HG03175 (cell line): ENCODE data around the gene CLCN5.
A peak's percentile ranks its signal among the peaks of the same experiment; 100 is the strongest.

Experiments
- ATAC-seq: cut with Tn5 transposase; IDR thresholded peaks from one replicate; pipeline ENCODE4 v1.9.1; 2021; ENCODE audit warnings: mild to moderate bottlenecking, moderate library complexity; ENCODE audit not compliant: unreplicated experiment

CLCN5 gene

GRCh38 chrX:50075630-50076339 is 153.4 kb downstream of the CLCN5 start:
- ATAC-seq = peak; percentile 70

DNA sequence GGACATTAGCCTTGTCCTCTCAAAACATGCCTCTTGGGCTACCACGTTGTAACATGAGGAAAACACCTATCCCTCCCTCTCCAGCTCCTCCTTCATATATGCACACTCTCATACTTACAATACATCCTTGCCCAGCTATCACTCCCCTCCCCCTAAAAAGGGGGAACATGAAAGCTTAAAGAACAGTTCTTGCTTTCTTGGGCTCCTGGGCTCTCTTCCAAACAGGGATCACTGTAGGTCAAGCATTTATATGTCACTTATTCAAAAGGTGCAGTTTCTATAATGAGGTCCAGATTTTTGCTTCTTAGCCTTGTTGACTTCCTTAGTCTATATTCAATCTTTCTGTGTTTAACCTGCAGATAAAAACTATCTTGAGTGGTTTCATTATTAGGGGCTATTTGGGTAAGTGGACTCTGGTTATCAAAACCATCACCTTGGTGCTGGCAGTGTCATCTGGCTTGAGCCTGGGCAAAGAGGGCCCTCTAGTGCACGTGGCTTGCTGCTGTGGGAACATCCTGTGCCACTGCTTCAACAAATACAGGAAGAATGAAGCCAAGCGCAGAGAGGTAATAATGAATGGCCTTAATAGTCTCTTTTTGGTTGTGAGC is 159.0 kb downstream of the CLCN5 start:
- peak; percentile 58 for ATAC-seq

- ATAC-seq = no peak
Observed at GRCh38 chrX:50082741-50083140, 160.3 kb downstream of the CLCN5 start.

- ATAC-seq = no peak
Observed at GRCh38 chrX:50088645-50089044, 166.2 kb downstream of the CLCN5 start.

DNA sequence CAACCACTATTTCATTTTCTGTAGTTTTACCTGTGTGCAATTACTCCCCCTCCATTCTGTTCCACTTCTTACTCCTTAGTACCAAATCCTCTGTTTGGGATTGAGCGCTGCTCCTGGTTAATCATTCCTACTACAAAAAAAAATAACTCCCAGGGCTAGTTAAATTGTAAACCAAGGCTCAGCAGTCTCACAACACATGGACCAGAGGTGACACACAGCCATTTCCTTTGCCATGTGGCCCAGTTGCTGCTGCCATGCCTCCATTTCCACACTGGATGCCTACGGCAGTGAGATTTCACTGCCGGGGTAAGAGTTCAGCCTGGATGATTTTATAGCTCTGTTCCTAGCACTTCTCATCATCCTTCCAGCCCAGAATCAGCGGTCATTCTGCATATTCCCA is 171.2 kb downstream of the CLCN5 start:
- ATAC-seq = no peak

GRCh38 chrX:50097071-50097470 is 174.7 kb downstream of the CLCN5 start:
- no peak for ATAC-seq

- no peak for ATAC-seq
Observed at GRCh38 chrX:50098241-50098640, 175.8 kb downstream of the CLCN5 start.

DNA sequence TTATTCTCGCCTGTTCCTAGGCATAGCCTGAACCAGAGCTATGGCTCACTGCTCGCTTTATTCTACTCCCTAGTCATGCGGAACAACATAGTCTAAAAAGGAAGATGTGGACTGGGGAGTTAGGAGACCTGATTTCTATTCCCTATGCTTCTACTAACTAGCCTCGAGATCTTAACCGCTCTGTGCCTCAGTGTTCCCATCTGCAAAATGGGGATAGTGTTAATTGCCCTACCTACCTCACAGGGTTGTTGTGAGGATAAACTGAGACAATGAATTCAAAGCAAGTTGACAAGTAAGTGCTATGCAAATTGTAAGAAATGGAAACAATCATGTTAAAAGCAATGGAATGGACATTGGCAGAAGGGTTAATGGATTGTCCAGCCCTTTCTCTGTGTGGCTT is 176.4 kb downstream of the CLCN5 start:
- ATAC-seq = no peak

GRCh38 chrX:50099331-50099730 is 176.9 kb downstream of the CLCN5 start:
- ATAC-seq = no peak

DNA sequence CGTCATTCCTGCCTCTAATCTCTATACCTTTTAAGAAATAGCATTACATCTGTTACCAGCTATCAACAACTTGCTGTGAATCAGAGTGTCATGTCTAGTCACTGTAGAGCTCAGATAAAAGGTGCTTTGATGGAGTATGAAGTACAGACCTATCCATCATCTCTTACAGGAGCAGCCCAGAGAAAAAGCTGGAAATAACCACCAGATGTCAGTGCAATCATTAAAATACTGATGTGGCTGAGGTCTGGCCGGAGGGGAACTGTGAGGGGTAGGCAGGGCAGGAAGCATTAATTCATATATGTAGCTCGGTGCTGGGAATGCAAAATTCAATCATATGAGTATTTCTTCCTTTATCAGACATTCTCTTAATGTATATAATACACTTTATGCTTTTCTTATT is 177.8 kb downstream of the CLCN5 start:
- no peak for ATAC-seq

GRCh38 chrX:50103176-50103575 is 180.8 kb downstream of the CLCN5 start:
- no peak for ATAC-seq

DNA sequence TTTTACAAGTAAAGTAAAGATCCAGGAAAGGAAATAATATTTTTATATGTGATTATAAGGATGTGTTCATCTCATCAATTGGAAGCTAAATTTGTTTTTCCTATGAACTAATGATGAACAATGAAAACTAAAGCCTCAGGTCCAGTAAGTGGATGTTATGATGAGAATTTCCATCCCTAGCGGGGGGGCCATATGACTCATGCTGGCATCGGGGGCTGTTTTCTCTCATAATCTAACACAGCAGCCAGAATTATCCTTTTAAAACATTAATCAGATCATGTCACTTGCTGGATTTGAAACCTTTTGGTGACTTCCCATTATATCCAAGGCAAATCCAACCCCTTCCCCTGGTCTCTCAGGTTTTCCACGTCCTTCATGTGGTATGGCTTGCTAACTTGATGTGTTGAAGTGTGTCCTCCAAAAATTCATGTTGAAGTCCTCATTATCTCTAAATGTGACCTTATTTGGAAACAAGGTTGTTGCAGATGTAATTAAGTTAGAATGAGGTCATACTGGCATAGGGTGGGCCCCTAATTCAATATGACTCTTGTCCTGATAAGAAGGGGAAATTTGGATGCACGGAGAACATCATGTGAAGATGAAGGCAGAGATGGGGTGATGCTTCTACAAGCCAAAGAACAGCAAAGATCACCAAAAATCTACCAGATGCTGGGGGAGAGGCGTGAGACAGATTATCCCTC is 181.6 kb downstream of the CLCN5 start:
- no peak for ATAC-seq

DNA sequence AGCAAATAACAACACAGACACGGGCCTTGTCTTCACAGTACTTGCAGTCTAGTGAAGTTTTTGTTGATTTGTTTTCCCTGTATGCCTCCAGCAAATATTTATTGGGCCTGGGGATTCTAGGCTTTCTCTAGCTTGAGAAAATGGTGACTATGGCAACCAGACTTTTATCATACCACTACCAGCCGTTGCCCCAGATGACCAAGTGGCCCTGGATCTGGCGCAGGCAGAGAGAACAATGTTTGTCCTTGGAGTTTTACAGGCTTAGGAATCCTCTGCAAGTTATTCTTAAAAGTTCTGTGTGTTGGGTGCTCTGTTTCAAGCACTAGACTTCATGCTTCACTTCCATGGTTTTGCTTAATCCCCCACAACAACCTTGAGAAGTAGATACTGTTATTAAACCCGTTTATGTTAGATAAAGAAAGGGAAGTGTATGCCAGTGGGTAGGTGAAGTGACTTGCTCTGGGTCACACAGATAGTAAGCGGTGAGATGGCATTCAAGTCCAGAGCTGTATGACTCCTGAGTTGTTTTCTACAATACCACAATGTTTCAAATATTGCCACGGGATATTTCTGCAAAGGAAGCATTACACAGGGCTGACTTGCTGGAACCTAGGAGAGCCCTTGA is 183.8 kb downstream of the CLCN5 start:
- ATAC-seq = no peak

DNA sequence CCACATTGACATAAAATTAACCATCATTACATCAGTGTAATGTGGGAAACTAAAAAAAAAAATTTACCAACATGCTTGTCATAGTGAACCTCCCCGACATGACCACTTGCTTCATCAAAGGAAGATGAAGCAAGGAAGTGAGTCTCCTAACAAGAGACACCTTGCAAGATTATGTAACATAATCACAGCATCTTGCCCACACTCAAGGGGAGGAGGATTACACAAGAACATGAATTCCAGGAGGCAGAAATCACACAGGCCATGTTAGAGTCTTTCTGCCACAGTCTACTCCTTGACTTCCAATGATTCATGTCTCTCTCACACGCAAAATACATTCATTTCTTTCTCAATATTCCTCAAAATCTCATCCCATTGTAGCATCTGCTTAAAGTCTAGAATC is 185.1 kb downstream of the CLCN5 start:
- no peak for ATAC-seq

DNA sequence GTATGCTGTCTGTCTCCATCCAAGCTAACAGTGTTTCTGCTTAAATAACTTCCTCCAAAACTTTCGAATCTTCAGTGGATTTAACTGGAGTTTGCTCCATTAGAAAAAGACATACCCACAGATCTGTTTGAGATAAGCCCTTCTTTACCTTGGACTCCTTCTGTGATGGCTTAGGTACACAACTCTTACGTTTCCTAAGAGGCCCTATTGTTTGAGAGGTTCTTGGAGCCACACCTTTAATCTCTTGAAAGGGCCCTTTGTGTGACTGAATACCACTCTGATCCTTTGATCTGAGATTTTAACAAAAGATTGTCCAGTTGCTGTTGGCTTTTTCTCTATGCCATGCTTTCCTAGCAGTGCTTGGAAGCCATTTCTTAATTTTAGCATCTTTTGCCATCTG is 185.9 kb downstream of the CLCN5 start:
- no peak for ATAC-seq

GRCh38 chrX:50111742-50112141 is 189.3 kb downstream of the CLCN5 start:
- ATAC-seq = no peak

DNA sequence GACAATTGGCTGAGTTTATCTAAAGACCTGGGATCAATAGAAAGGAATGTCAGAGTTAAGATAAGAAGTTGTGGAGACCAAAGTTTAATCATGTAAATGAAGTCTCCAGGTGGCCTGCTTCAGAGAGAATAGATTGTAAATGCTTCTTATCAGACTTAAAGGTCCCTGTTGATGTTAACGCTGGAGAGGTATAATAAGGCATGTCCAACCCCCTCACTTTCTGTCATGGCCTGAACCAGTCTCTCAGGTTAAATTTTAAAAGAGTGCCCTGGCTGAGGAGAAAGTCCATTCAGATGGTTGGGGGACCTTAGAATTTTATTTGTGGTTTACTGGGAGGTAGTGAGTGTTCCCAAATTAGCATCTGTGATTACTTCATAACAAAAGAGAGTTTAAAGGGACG is 191.7 kb downstream of the CLCN5 start:
- ATAC-seq = no peak

GRCh38 chrX:50115973-50116372 is 193.6 kb downstream of the CLCN5 start:
- ATAC-seq = no peak

- no peak for ATAC-seq
Observed at GRCh38 chrX:50117476-50117875, 195.1 kb downstream of the CLCN5 start.

DNA sequence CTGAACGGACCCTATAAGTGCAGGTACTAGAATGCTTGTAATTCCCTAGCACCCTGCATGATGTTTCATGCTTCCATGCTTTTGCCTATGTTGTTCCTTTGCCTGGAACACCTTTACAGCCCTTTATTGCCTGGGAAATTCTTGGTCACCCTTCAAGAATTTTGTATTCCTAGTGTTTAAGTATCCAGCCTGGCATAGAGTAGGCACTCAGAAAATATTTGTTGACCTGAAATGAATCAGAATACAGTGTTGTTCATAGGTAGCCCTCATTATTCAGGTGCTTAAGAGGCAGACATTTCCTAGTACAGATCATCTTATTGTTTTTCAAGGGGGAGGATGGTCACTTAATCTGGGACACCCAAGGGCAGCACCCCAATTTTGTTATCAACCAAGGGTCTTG is 203.1 kb downstream of the CLCN5 start:
- no peak for ATAC-seq

- no peak for ATAC-seq
Observed at GRCh38 chrX:50147972-50148371, 225.6 kb downstream of the CLCN5 start.
